Measurements from ENCODE around the gene SYT11. TPM values are rescaled to one million over a fixed set of nuclear protein-coding genes. Genes with fewer than 3 reads are reported as not detected.

SYT11 gene
- polyA plus RNA-seq, 3 donors: 5.1 to 11.0 (median 9.6) TPM

- no peaks in the 10 kb centered on the region for H3K79me2 ChIP-seq (ENCODE audit: insufficient read depth, low read length)
- no peak for DNase-seq
- 100% methylated on average over 3 of the region's 6 CpGs for WGBS (ENCODE audit: insufficient coverage)
- no peaks in the 10 kb centered on the region for H4K20me1 ChIP-seq (ENCODE audit: insufficient read depth, low read length)
- peaks cover 18 to 30% of the 10 kb centered on the region in 2 donors for H3K36me3 Mint-ChIP-seq
- no peak overlapping the region for H3K27ac Mint-ChIP-seq
- peaks cover 0 to 26% of the 10 kb centered on the region in 2 donors for H3K36me3 ChIP-seq (replicated peaks in 1 of 2; ENCODE audit: control insufficient read depth in 1 of 2, insufficient read depth in 2 of 2, low read length in 2 of 2)
- H3K4me3 ChIP-seq (replicated peaks in 1 of 3; ENCODE audit: low read depth in 2 of 3, low read length in 3 of 3): no peak overlapping the region
- no peak overlapping the region for H3K9ac ChIP-seq (ENCODE audit: insufficient read depth, low read length, poor library complexity, severe bottlenecking)
- TF ChIP-seq CTCF (IDR thresholded peaks at IDR 0.05): no peak
- H3K4me2 ChIP-seq (replicated peaks; ENCODE audit: extremely low read depth, low read length, poor library complexity, severe bottlenecking): no peak overlapping the region
- H3K27me3 ChIP-seq (ENCODE audit: control insufficient read depth in 2 of 2, insufficient read depth in 2 of 2, low read length in 2 of 2): no peaks in the 10 kb centered on the region
- no peaks in the 10 kb centered on the region for H3K9me3 ChIP-seq (replicated peaks in 1 of 2; ENCODE audit: control insufficient read depth in 1 of 2, insufficient read depth in 1 of 2, low read length in 2 of 2)
- H3K9me3 Mint-ChIP-seq: no peaks in the 10 kb centered on the region
- no peak overlapping the region for H3K27ac ChIP-seq (ENCODE audit: low read depth in 1 of 2, low read length in 2 of 2)
- H3K27me3 Mint-ChIP-seq (ENCODE audit: low read depth in 3 of 3): peaks cover 0 to 2% (median 0%) of the 10 kb centered on the region in 3 donors
- intact Hi-C loops (cut with micrococcal nuclease): no loop called here
- H2AFZ ChIP-seq (ENCODE audit: insufficient read depth, low read depth, low read length, poor library complexity, severe bottlenecking): no peak overlapping the region
- H3K4me1 ChIP-seq (ENCODE audit: control insufficient read depth in 1 of 2, insufficient read depth in 2 of 2, low read length in 2 of 2): no peaks in the 10 kb centered on the region
- no peaks in the 10 kb centered on the region for H3K4me1 Mint-ChIP-seq
- H3K4me3 Mint-ChIP-seq: no peak overlapping the region
Observed at GRCh38 chr1:155880950-155881349, 21.6 kb downstream of the SYT11 start.

GRCh38 chr1:155882235-155882634 is 22.9 kb downstream of the SYT11 start:
- intact Hi-C loops (cut with micrococcal nuclease): no loop called here
- Histone ChIP-seq H2AFZ (ENCODE audit: insufficient read depth, low read depth, low read length, poor library complexity, severe bottlenecking) (no peak overlapping the region), H3K27ac (ENCODE audit: low read depth in 1 of 2, low read length in 2 of 2) (no peak overlapping the region), H3K4me2 (replicated peaks; ENCODE audit: extremely low read depth, low read length, poor library complexity, severe bottlenecking) (no peak overlapping the region), H3K9ac (ENCODE audit: insufficient read depth, low read length, poor library complexity, severe bottlenecking) (no peak overlapping the region), H3K4me1 (ENCODE audit: control insufficient read depth in 1 of 2, insufficient read depth in 2 of 2, low read length in 2 of 2) (no peaks in the 10 kb centered on the region), H3K4me3 (replicated peaks in 1 of 3; ENCODE audit: low read depth in 2 of 3, low read length in 3 of 3) (no peak overlapping the region), H3K79me2 (ENCODE audit: insufficient read depth, low read length) (no peaks in the 10 kb centered on the region), H4K20me1 (ENCODE audit: insufficient read depth, low read length) (no peaks in the 10 kb centered on the region), H3K36me3 (replicated peaks in 1 of 2; ENCODE audit: control insufficient read depth in 1 of 2, insufficient read depth in 2 of 2, low read length in 2 of 2) (peaks cover 0 to 26% of the 10 kb centered on the region in 2 donors), H3K9me3 (replicated peaks in 1 of 2; ENCODE audit: control insufficient read depth in 1 of 2, insufficient read depth in 1 of 2, low read length in 2 of 2) (no peaks in the 10 kb centered on the region), H3K27me3 (ENCODE audit: control insufficient read depth in 2 of 2, insufficient read depth in 2 of 2, low read length in 2 of 2) (no peaks in the 10 kb centered on the region)
- H3K4me1 Mint-ChIP-seq: no peaks in the 10 kb centered on the region
- no peaks in the 10 kb centered on the region for H3K9me3 Mint-ChIP-seq
- no peak for DNase-seq
- TF ChIP-seq CTCF (IDR thresholded peaks at IDR 0.05): no peak
- H3K27me3 Mint-ChIP-seq (ENCODE audit: low read depth in 3 of 3): peaks cover 0 to 2% (median 1%) of the 10 kb centered on the region in 3 donors
- H3K36me3 Mint-ChIP-seq: peaks cover 20 to 32% of the 10 kb centered on the region in 2 donors
- H3K4me3 Mint-ChIP-seq: no peak overlapping the region
- H3K27ac Mint-ChIP-seq: peak overlapping the region in 1 of 7 donors; percentile 64
